ENCODE measurements around the gene UBASH3A. TPM values are rescaled to one million over a fixed set of nuclear protein-coding genes. Genes with fewer than 3 reads are reported as not detected.

UBASH3A gene
- total RNA-seq, 4 donors from 2014 or later, result 3.9 to 14.0 (median 5.3) TPM

DNA sequence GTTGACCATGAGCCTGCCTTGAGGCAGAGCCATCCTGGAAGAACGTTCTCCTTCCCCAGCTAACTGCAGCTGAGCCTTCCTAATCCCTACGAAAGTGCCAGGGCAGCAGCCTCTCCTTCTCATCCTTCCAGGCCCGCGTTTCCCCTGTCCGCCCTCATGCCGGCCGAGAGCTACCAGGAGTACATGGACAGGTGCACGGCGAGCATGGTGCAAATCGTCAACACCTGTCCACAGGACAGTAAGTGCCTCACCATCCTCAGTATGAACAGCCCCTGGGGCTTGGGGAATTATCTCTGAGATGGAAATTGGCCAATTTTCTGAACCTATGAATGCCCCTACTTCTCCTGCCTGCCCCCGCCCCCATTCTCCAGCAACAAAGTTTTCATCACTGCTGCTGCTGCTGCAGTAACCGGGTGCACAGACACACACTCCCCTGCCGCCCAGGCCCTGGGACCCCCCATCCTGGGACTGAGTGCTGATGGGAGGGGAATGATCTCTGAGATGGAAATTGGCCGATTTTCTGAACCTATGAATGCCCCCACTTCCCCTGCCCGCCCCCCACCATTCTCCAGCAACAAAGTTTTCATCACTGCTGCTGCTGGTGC lies 39.6 kb downstream of the UBASH3A start:
- Histone ChIP-seq H3K9me3 (no peaks in the 10 kb centered on the region), H3K36me3 (no peaks in the 10 kb centered on the region), H3K27me3 (no peaks in the 10 kb centered on the region), H3K4me1 (no peaks in the 10 kb centered on the region), H3K27ac (no peak overlapping the region), H3K4me3 (no peak overlapping the region)
- TF ChIP-seq, protein P1, sequence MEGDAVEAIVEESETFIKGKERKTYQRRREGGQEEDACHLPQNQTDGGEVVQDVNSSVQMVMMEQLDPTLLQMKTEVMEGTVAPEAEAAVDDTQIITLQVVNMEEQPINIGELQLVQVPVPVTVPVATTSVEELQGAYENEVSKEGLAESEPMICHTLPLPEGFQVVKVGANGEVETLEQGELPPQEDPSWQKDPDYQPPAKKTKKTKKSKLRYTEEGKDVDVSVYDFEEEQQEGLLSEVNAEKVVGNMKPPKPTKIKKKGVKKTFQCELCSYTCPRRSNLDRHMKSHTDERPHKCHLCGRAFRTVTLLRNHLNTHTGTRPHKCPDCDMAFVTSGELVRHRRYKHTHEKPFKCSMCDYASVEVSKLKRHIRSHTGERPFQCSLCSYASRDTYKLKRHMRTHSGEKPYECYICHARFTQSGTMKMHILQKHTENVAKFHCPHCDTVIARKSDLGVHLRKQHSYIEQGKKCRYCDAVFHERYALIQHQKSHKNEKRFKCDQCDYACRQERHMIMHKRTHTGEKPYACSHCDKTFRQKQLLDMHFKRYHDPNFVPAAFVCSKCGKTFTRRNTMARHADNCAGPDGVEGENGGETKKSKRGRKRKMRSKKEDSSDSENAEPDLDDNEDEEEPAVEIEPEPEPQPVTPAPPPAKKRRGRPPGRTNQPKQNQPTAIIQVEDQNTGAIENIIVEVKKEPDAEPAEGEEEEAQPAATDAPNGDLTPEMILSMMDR (IDR thresholded peaks at IDR 0.05), result no peak
- no peak for TF ChIP-seq POLR2A (IDR thresholded peaks at IDR 0.05)
- DNase-seq, result peak in 1 of 3 donors; percentile 31

DNA sequence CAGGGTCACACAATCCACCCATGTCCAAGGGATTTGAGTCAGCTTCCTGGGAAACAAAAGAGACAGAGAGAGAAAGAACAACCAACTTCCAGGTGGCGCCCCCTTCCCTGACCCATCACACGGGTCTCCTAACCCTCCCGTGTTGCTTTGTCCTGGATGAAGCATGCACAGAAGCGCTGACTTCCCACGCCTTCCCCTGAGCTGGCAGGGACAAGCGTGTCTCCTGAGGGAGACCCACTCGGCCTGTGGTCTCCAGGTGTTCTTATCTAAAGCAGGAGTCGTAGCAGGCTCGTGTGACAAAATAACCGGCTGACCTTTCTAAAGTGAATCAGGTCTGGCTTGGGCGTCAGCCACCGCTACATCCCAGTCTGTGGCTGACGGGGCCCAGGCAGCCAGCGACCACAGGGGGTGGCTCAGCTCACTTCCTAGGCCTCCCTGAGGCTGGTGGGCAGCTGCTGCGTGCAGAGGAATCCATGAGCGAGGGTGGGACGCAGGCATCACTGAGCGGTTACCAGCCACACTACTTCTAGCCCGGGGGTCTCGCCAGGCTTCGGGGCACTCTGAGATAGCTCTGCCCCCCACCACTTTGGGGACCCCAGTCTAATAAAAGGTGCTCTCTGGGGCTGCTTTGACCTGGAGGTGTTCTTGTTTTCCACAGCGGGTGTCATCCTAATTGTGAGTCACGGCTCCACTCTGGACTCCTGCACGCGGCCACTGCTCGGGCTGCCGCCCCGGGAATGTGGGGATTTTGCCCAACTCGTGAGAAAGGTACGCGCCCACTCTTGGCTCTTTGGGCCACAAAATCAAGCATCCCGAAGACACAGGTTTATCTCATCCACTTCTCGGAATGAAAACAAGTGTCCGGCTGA lies 40.4 kb downstream of the UBASH3A start:
- Histone ChIP-seq H3K36me3 (no peaks in the 10 kb centered on the region), H3K4me1 (no peaks in the 10 kb centered on the region), H3K4me3 (no peak overlapping the region), H3K27ac (no peak overlapping the region), H3K27me3 (no peaks in the 10 kb centered on the region), H3K9me3 (no peaks in the 10 kb centered on the region)
- TF ChIP-seq POLR2A (IDR thresholded peaks at IDR 0.05), result no peak
- TF ChIP-seq, protein P1 (IDR thresholded peaks at IDR 0.05), result no peak
- peak in 1 of 3 donors; percentile 40 for DNase-seq

DNA sequence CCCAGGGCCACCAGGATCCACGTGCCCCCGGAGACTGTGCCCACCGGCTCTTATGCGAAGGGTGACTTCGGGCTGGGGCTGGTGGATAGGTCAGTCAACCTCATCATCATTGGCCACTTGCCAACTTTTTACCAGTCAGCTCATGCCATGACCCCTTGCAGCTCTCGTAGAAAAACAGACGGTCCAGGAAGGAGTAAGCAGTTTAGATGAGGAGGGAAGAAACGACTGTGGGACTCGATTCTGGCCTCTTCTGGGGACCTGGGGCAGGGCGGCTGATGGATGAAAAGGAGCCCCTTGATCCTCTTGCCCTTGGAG lies 41.0 kb downstream of the UBASH3A start:
- peak in 1 of 3 donors; percentile 3 for DNase-seq
- no peak overlapping the region for H3K27ac ChIP-seq
- no peaks in the 10 kb centered on the region for H3K36me3 ChIP-seq
- no peaks in the 10 kb centered on the region for H3K9me3 ChIP-seq
- TF ChIP-seq, protein P1 (IDR thresholded peaks at IDR 0.05), result no peak
- no peak for TF ChIP-seq POLR2A (IDR thresholded peaks at IDR 0.05)
- H3K27me3 ChIP-seq, result no peaks in the 10 kb centered on the region
- H3K4me1 ChIP-seq, result peaks cover 0 to 2% (median 0%) of the 10 kb centered on the region in 4 donors
- no peak overlapping the region for H3K4me3 ChIP-seq

DNA sequence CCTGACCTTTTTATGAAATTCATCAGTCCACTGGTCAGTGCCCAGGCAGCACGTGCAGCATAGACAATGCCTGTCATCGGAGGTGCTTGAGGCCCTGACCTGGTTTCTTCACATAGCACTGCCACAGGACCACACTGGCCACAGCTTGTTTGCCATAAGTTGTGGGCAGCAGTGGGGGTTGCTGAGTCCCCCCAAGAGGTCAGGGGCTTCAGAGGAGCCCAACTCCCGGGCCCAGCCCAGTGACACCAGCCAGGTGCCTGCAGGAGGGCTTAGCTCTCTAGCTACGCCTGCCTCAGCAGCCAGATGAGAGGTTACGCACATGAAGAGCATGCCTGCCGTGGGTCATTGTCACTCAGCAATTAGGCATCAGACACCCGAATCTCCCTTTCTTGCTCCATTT lies 41.6 kb downstream of the UBASH3A start:
- peak in 2 of 3 donors; percentile 19 to 31 for DNase-seq
- Histone ChIP-seq H3K4me3 (no peak overlapping the region), H3K27ac (no peak overlapping the region), H3K9me3 (no peaks in the 10 kb centered on the region), H3K36me3 (no peaks in the 10 kb centered on the region), H3K4me1 (peaks cover 0 to 4% (median 0%) of the 10 kb centered on the region in 4 donors), H3K27me3 (no peaks in the 10 kb centered on the region)
- TF ChIP-seq, protein P1 (IDR thresholded peaks at IDR 0.05), result no peak
- TF ChIP-seq POLR2A (IDR thresholded peaks at IDR 0.05), result no peak

DNA sequence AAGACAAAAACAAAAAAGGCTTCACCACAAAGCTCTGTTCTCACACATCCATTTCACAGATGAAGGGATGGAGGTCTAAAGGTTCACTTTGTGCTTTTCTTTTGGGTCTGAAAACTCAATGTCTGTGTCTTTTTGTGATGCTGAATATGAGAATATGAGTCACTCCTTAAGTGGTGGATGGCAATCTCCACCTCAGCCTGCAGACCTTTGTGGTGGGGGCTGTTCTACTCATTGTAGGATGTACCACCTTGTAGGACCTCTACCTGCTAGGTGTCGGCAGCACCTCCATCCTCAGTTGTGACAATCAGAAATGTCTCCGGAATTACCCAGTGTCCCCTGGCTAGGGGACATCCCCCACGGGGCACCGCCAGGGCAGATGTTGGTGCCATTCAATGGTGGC lies 42.8 kb downstream of the UBASH3A start:
- H3K27ac ChIP-seq, result no peak overlapping the region
- no peaks in the 10 kb centered on the region for H3K27me3 ChIP-seq
- no peak overlapping the region for H3K4me3 ChIP-seq
- no peak for DNase-seq
- H3K4me1 ChIP-seq, result peaks cover 0 to 4% (median 0%) of the 10 kb centered on the region in 4 donors
- no peak for TF ChIP-seq POLR2A (IDR thresholded peaks at IDR 0.05)
- TF ChIP-seq, protein P1 (IDR thresholded peaks at IDR 0.05), result no peak
- H3K36me3 ChIP-seq, result no peaks in the 10 kb centered on the region
- H3K9me3 ChIP-seq, result no peaks in the 10 kb centered on the region

Data from Peyer's patch (tissue), 4 donors.